SK-N-MC (cell line): Measurements from ENCODE around the gene AKAP17A.

Source experiments
- DNase-seq: peaks from one replicate; pipeline ENCODE4 v3.0.0-alpha.2; 2011; ENCODE audit warnings: low read depth, low spot score
- H3K27ac ChIP-seq: fragments of 200-600 bp; sonication (generic); 2 replicates; pipeline ENCODE4 v1.5.1; 2016; ENCODE audit warnings: mixed run types
- H3K36me3 ChIP-seq: fragments of 200-600 bp; sonication (generic); 2 replicates; pipeline ENCODE4 v1.6.1; 2017; ENCODE audit warnings: antibody characterized with exemption, low read length, mixed read lengths; ENCODE audit not compliant: insufficient read depth
- H3K4me3 ChIP-seq: fragments of 200-600 bp; sonication (generic); 2 replicates; pipeline ENCODE4 v1.5.1; 2016
- H3K9ac ChIP-seq: fragments of 200-600 bp; sonication (generic); 2 replicates; pipeline ENCODE4 v1.8.0; 2017; ENCODE audit warnings: mixed run types, mixed read lengths; ENCODE audit not compliant: insufficient read length
- H3K9me3 ChIP-seq: fragments of 200-600 bp; sonication (generic); 2 replicates; pipeline ENCODE4 v1.6.1; 2017; ENCODE audit warnings: low read depth, mild to moderate bottlenecking, antibody characterized with exemption, low read length, moderate library complexity, mixed read lengths
- EZH2 ChIP-seq: fragments of 200-600 bp; sonication (generic); IDR thresholded peaks from one replicate; pipeline ENCODE4 v1.6.1; 2017; ENCODE audit warnings: antibody characterized with exemption
- FOXP2 ChIP-seq: optimal IDR thresholded peaks from 2 replicates; pipeline ENCODE3; 2011; ENCODE audit warnings: mild to moderate bottlenecking, moderate library complexity; ENCODE audit not compliant: insufficient read depth; ENCODE audit errors: extremely low read length, control extremely low read depth
- POLR2AphosphoS5 ChIP-seq: IDR thresholded peaks from 2 replicates; pipeline ENCODE4 v1.6.1; 2012; ENCODE audit warnings: mild to moderate bottlenecking, low read depth, low read length, borderline replicate concordance

Gene AKAP17A

DNA sequence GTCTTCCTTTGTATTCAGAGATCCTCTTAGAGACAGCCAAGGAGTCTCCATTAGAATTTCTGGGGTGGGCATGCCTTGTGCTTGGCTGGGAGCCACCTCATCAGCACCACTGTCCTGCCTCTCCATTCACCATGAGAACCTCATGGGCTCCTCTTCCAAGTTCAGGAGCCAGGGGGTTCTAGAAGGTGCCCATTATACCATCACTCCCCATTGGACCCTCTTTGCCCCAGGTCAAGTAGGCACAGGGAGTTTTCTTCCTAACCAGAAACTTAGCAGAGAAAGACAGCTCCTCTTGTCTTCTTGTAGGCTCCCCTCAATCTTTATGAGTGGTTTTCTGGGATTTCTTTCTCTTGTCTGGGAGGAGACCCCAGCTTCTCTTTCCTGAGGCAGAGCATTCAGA, 54.6 kb downstream of the AKAP17A start:
- H3K27ac ChIP-seq, result no peak overlapping the region
- H3K9ac ChIP-seq, result no peak overlapping the region
- TF ChIP-seq FOXP2 (no peak), POLR2AphosphoS5 (no peak), EZH2 (no peak)
- H3K9me3 ChIP-seq, result peaks cover 5% of the 10 kb centered on the region; the same call in 1 of the 2 replicates
- no peak for DNase-seq
- H3K36me3 ChIP-seq, result no peaks in the 10 kb centered on the region
- H3K4me3 ChIP-seq, result no peak overlapping the region

DNA sequence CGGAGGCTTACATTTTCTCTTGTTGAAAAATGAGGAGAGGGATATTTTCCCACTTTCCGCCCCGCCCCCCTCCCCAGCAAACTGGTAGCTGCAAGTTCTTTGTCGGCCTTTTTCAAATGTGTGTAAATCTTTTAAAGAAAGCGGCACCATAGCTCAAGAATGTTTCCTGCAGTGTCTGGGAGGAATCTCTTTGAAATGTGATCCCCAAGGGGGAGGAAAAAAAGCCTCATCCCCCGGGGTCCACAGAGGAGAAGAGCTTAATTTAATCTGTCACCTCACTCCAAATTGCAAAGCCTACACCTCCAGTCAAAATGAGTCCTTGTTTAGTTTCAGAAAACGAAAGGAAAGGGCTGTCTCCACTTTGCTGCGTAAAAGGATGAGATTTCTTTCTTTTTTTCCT, 58.2 kb downstream of the AKAP17A start:
- Histone ChIP-seq H3K9ac (no peak overlapping the region), H3K27ac (peak overlapping the region; percentile 79), H3K36me3 (no peaks in the 10 kb centered on the region), H3K9me3 (peaks cover 5% of the 10 kb centered on the region; the same call in 1 of the 2 replicates), H3K4me3 (0 out of 2 replicates have a peak overlapping the region, but pooled peaks have one; percentile 12)
- no peak for DNase-seq
- TF ChIP-seq FOXP2, result no peak
- TF ChIP-seq POLR2AphosphoS5, result no peak
- TF ChIP-seq EZH2, result no peak
